K562 (cell line): Measurements from ENCODE around the gene PDE5A. TPM values are rescaled to one million over a fixed set of nuclear protein-coding genes. Genes with fewer than 3 reads are reported as not detected.
A peak's percentile ranks its signal among the peaks of the same experiment; 100 is the strongest.

ENCODE experiments used
- ATAC-seq: fragments of 200-7000 bp; cut with Tn5 transposase; 3 replicates; pipeline ENCODE4 v1.9.1; 2020; ENCODE audit warnings: moderate library complexity
- BruUV-seq: library from RNA; stranded (reverse); fragments of 400-500 nt; replicated peaks from 2 replicates; lab custom pipeline; 2021; lab: Mats Ljungman, UMichigan
- CTCF ChIA-PET: fragments of 300-600 bp; formaldehyde crosslinking; extraction: SDS; loops from one replicate; lab custom pipeline; 2021; ENCODE audit warnings: low intra/inter-chr PET ratio; lab: Yijun Ruan, JAX
- POLR2A ChIA-PET: fragments of 300-600, 350-650 bp; sonication (Branson Sonifier 250); formaldehyde crosslinking; extraction: SDS; loops from one replicate; lab custom pipeline; 2021; ENCODE audit warnings: antibody characterized with exemption, inconsistent platforms; lab: Yijun Ruan, JAX
- DNase-seq, 4 experiments: peaks; one replicate each; pipeline versions ENCODE4 v3.0.0 to v3.0.0-alpha.2; 2011 to 2018; ENCODE audit warnings: low spot score in 3 of 4, mixed read lengths in 3 of 4; ENCODE audit errors: extremely low read depth in 1 of 4
- FAIRE-seq: peaks from 2 replicates; lab custom pipeline; 2011; peaks lifted over from hg19 to GRCh38; lab: Jason Lieb, UNC
- H2AFZ ChIP-seq: 2 replicates; pipeline ENCODE4 v1.6.0; 2011; ENCODE audit warnings: low read depth, low read length, control low read depth, inconsistent platforms
- H3K27ac ChIP-seq: fragments of 200-600 bp; 3 replicates; pipeline ENCODE4 v1.8.0; 2011; ENCODE audit warnings: low read depth, mild to moderate bottlenecking, control low read depth, inconsistent platforms, low read length, moderate library complexity, mixed read lengths; ENCODE audit errors: extremely low read depth
- H3K27me3 ChIP-seq, 2 experiments: fragments of 300-600 bp in 1 of 2; 2 replicates in 1 of 2; 3 replicates in 1 of 2; pipeline versions ENCODE4 v1.6.0 to v1.8.0; 2011; ENCODE audit warnings: inconsistent platforms in 2 of 2, low read length in 2 of 2, mild to moderate bottlenecking in 1 of 2, mixed read lengths in 1 of 2, moderate library complexity in 1 of 2; ENCODE audit not compliant: control insufficient read depth in 2 of 2, insufficient read depth in 2 of 2
- H3K36me3 ChIP-seq: fragments of 300-600 bp; 3 replicates; pipeline ENCODE4 v1.8.0; 2011; ENCODE audit warnings: mild to moderate bottlenecking, low read length, inconsistent platforms; ENCODE audit not compliant: control insufficient read depth, insufficient read depth
- H3K4me1 ChIP-seq, 2 experiments: fragments of 200-600 bp in 1 of 2; replicated peaks in 1 of 2; 2 replicates in 1 of 2; 3 replicates in 1 of 2; pipeline versions ENCODE4 v1.5.1 to v1.8.0; 2011; ENCODE audit warnings: inconsistent platforms in 2 of 2, low read length in 2 of 2, mild to moderate bottlenecking in 1 of 2, mixed read lengths in 1 of 2, moderate library complexity in 1 of 2; ENCODE audit not compliant: control insufficient read depth in 2 of 2, insufficient read depth in 2 of 2
- H3K4me2 ChIP-seq: 2 replicates; pipeline ENCODE4 v1.6.1; 2011; ENCODE audit warnings: low read length, control low read depth, inconsistent platforms, mixed read lengths; ENCODE audit not compliant: insufficient read depth
- H3K4me3 ChIP-seq: fragments of 200-600 bp; sonication (generic), shearing (Covaris generic); 2 replicates; pipeline ENCODE4 v1.5.1; 2016; ENCODE audit warnings: control low read depth, inconsistent platforms
- H3K79me2 ChIP-seq: fragments of 200-600 bp; 3 replicates; pipeline ENCODE4 v1.8.0; 2011; ENCODE audit warnings: low read length, inconsistent platforms; ENCODE audit not compliant: control insufficient read depth, insufficient read depth
- H3K9ac ChIP-seq, 2 experiments: 2 replicates each; pipeline versions ENCODE4 v1.6.0 to v1.6.1; 2011; ENCODE audit warnings: low read depth in 2 of 2, low read length in 2 of 2, control low read depth in 1 of 2, inconsistent platforms in 1 of 2, mild to moderate bottlenecking in 1 of 2, mixed read lengths in 1 of 2; ENCODE audit not compliant: insufficient read depth in 1 of 2
- H3K9me1 ChIP-seq: one replicate; pipeline ENCODE4 v1.6.0; 2011; ENCODE audit warnings: inconsistent platforms, mild to moderate bottlenecking, low read length, moderate library complexity; ENCODE audit not compliant: control insufficient read depth, insufficient read depth
- H3K9me3 ChIP-seq: replicated peaks from 2 replicates; pipeline ENCODE4 v1.5.1; 2011; ENCODE audit warnings: low read depth, low read length, inconsistent platforms; ENCODE audit not compliant: control insufficient read depth, insufficient read depth
- H4K20me1 ChIP-seq: replicated peaks from 2 replicates; pipeline ENCODE4 v1.6.1; 2011; ENCODE audit warnings: low read length, inconsistent platforms, mixed read lengths; ENCODE audit not compliant: control insufficient read depth, insufficient read depth
- C11orf30 ChIP-seq: fragments of 450-650 bp; IDR thresholded peaks from 2 replicates; pipeline ENCODE4 v1.6.1; 2016; ENCODE audit warnings: low read depth, mild to moderate bottlenecking
- FOXJ2 ChIP-seq: fragments of 200-800 bp; sonication (Bioruptor generic); IDR thresholded peaks from 2 replicates; pipeline ENCODE4 v1.6.1; 2016; ENCODE audit warnings: missing genetic modification characterization, missing compliant biosample characterization
- HMG20B ChIP-seq: fragments of 250-450 bp; sonication (Bioruptor Pico); IDR thresholded peaks from 2 replicates; pipeline ENCODE4 v1.5.0; 2021; ENCODE audit warnings: mild to moderate bottlenecking
- JUNB ChIP-seq: fragments of 450-650 bp; formaldehyde crosslinking; conservative IDR thresholded peaks from 2 replicates; pipeline ENCODE4 v1.4.0; 2020; ENCODE audit warnings: mild to moderate bottlenecking
- MAFF ChIP-seq: IDR thresholded peaks from 2 replicates; pipeline ENCODE4 v1.6.1; 2012; ENCODE audit warnings: low read length, improper control_type of control experiment
- MAFG ChIP-seq: fragments of 450-650 bp; conservative IDR thresholded peaks from 2 replicates; pipeline ENCODE4 v1.6.1; 2016; ENCODE audit warnings: missing genetic modification characterization, missing compliant biosample characterization
- MAFK ChIP-seq: IDR thresholded peaks from 2 replicates; pipeline ENCODE4 v1.6.1; 2011; ENCODE audit warnings: low read length, improper control_type of control experiment
- NFE2 ChIP-seq: IDR thresholded peaks from 2 replicates; pipeline ENCODE4 v1.6.1; 2014; ENCODE audit warnings: antibody characterized with exemption, low read depth
- NR4A1 ChIP-seq, 2 experiments: fragments of 250-450 bp in 1 of 2; fragments of 450-650 bp in 1 of 2; sonication (Bioruptor Pico) in 1 of 2; IDR thresholded peaks; 2 replicates each; pipeline versions ENCODE4 v1.4.0 to v1.6.1; 2016 to 2020; ENCODE audit warnings: mild to moderate bottlenecking in 2 of 2, missing compliant biosample characterization in 1 of 2, missing genetic modification characterization in 1 of 2, moderate library complexity in 1 of 2
- RUNX1 ChIP-seq: sonication (generic); IDR thresholded peaks from 2 replicates; pipeline ENCODE4 v1.6.1; 2016; ENCODE audit warnings: antibody characterized with exemption, low read depth
- ZFP1 ChIP-seq: fragments of 450-650 bp; formaldehyde crosslinking; IDR thresholded peaks from 2 replicates; pipeline ENCODE4 v1.4.0; 2020; ENCODE audit warnings: mild to moderate bottlenecking, mixed read lengths
- ZNF316 ChIP-seq: fragments of 450-650 bp; IDR thresholded peaks from 2 replicates; pipeline ENCODE4 v1.6.1; 2016
- ZNF589 ChIP-seq: fragments of 200-800 bp; sonication (Bioruptor generic); IDR thresholded peaks from 2 replicates; pipeline ENCODE4 v1.6.1; 2016; ENCODE audit warnings: low read depth, missing genetic modification characterization, missing compliant biosample characterization
- WGBS: fragments of 100-300 bp; shearing (Covaris generic); methylation state at CpG from one replicate; pipeline ENCODE4 v1.1.6; 2016; ENCODE audit warnings: low coverage, mixed read lengths; ENCODE audit not compliant: insufficient coverage; ENCODE audit errors: missing lambda C conversion rate; 5-methylcytosine and 5-hydroxymethylcytosine counted together
- in situ Hi-C: fragments of 300-500 bp; cut with MboI; formaldehyde crosslinking; loops from 4 replicates; pipeline ENCODE4 v1.15.0; 2018; ENCODE audit warnings: inconsistent platforms, mixed read lengths
- intact Hi-C: fragments of 100-400 bp; cut with micrococcal nuclease; formaldehyde crosslinking; loops from 2 replicates; pipeline ENCODE4 v1.14.2; 2022
- polyA plus RNA-seq, 8 experiments: library from polyadenylated mRNA; depleted of rRNA in 4 of 8; stranded (reverse) in 5 of 8; unstranded in 3 of 8; fragments of >200 nt; fragmentation: Nextera tagmentation in 2 of 8; fragmentation: Illumina TruSeq in 1 of 8; extraction: Ambion mirVana in 2 of 8; extraction: Trizol in 1 of 8; gene quantifications; 2 replicates each; pipeline versions ENCODE4 v1.2.1 to v1.2.3, GENCODE V29; 2011 to 2014; ENCODE audit warnings: inconsistent platforms in 1 of 8, missing spikeins in 1 of 8
- total RNA-seq, 7 experiments: library from RNA; depleted of rRNA in 6 of 7; stranded (reverse); fragments of >200 nt in 6 of 7; fragmentation: Illumina TruSeq in 2 of 7; extraction: Trizol in 2 of 7; gene quantifications; 2 replicates each; pipeline versions ENCODE4 v1.2.1 to v1.2.3, GENCODE V29; 2011 to 2021; ENCODE audit warnings: low replicate concordance in 1 of 7
- TF ChIP-seq, protein P1 (sequence below): fragments of 250-450 bp; sonication (Bioruptor Pico); IDR thresholded peaks from 2 replicates; pipeline ENCODE4 v1.4.0; 2020
- TF ChIP-seq, protein P2 (sequence below): fragments of 250-450 bp; sonication (Bioruptor Pico); IDR thresholded peaks from 2 replicates; pipeline ENCODE4 v1.8.0; 2022; ENCODE audit warnings: moderate library complexity, mild to moderate bottlenecking, inconsistent platforms
- TF ChIP-seq, protein P3 (sequence below), 2 experiments: fragments of 450-650 bp in 1 of 2; sonication (generic) in 1 of 2; formaldehyde crosslinking in 1 of 2; IDR thresholded peaks in 1 of 2; conservative IDR thresholded peaks in 1 of 2; 2 replicates each; pipeline versions ENCODE4 v1.6.1 to v1.8.1; 2016 to 2023; ENCODE audit warnings: mild to moderate bottlenecking in 2 of 2, moderate library complexity in 2 of 2, inconsistent platforms in 1 of 2, missing genetic modification reagents in 1 of 2

PDE5A gene
- total and polyA plus RNA-seq, 9 of the 15 experiments (the other 6 are each of a cell fraction or from before 2014, with no cell fraction given): 0.07 to 1.9 (median 0.29) TPM

DNA sequence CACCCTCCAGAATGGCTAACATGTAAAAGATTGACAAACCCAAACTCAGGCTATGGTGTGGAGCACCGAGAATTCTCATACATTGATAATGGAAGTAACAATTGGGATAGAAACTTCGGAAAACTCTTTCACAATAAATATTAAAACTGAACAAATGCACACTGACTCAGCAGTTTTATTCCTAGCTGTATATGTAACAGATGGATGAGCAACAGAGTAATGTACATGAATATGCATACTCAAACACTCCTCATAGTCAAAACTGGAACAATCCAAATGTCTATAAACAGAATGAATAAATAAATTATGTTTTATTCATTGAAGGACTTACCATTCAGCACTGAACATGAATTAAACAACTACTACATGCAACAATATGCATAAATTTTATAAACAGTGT lies 37.1 kb upstream of the PDE5A start:
- in situ Hi-C loops: no loop called here
- Histone ChIP-seq H3K4me2 (no peak overlapping the region), H3K36me3 (no peaks in the 10 kb centered on the region), H3K27me3 (no peaks in the 10 kb centered on the region), H3K27ac (no peak overlapping the region), H3K4me3 (no peak overlapping the region), H3K9me3 (no peaks in the 10 kb centered on the region), H4K20me1 (no peaks in the 10 kb centered on the region), H3K4me1 (no peaks in the 10 kb centered on the region), H3K79me2 (no peaks in the 10 kb centered on the region), H2AFZ (no peak overlapping the region), H3K9ac (no peak overlapping the region), H3K9me1 (no peaks in the 10 kb centered on the region)
- 4% methylated on average over 2 of the region's 2 CpGs for WGBS
- TF ChIP-seq MAFK (peak; percentile 38; the same call in 1 of the 2 replicates), MAFF (peak; percentile 48; the same call in 1 of the 2 replicates), NFE2 (peak; percentile 43; the same call in 1 of the 2 replicates), RUNX1 (no peak), JUNB (CRISPR knock-in tag) (no peak), ZNF589 (CRISPR knock-in tag) (no peak), HMG20B (no peak), NR4A1 (CRISPR knock-in tag; IDR thresholded peaks at IDR 0.05) (no peak), NR4A1 (tag; IDR thresholded peaks at IDR 0.05) (no peak), FOXJ2 (tag) (no peak), ZFP1 (CRISPR knock-in tag) (peak; percentile 87), C11orf30 (peak; percentile 65), MAFG (tag) (peak; percentile 70), ZNF316 (peak; percentile 83)
- TF ChIP-seq, protein P1, sequence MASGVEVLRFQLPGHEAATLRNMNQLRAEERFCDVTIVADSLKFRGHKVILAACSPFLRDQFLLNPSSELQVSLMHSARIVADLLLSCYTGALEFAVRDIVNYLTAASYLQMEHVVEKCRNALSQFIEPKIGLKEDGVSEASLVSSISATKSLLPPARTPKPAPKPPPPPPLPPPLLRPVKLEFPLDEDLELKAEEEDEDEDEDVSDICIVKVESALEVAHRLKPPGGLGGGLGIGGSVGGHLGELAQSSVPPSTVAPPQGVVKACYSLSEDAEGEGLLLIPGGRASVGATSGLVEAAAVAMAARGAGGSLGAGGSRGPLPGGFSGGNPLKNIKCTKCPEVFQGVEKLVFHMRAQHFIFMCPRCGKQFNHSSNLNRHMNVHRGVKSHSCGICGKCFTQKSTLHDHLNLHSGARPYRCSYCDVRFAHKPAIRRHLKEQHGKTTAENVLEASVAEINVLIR (CRISPR knock-in tag): no peak
- TF ChIP-seq, protein P2, sequence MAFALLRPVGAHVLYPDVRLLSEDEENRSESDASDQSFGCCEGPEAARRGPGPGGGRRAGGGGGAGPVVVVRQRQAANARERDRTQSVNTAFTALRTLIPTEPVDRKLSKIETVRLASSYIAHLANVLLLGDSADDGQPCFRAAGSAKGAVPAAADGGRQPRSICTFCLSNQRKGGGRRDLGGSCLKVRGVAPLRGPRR (CRISPR knock-in tag): no peak
- TF ChIP-seq, protein P3, sequence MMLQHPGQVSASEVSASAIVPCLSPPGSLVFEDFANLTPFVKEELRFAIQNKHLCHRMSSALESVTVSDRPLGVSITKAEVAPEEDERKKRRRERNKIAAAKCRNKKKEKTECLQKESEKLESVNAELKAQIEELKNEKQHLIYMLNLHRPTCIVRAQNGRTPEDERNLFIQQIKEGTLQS (IDR thresholded peaks at IDR 0.05): no peak
- TF ChIP-seq, protein P3 (CRISPR knock-in tag; conservative IDR thresholded peaks at IDR 0.05): no peak
- intact Hi-C loops: no loop called here
- ChIA-PET CTCF (no interaction called here), POLR2A (no interaction called here)
- ATAC-seq: no peak
- no peak for DNase-seq
- BruUV-seq: no TSS peak
- FAIRE-seq: no peak
